Measurements from ENCODE around the gene PHLDA3. TPM values are rescaled to one million over a fixed set of nuclear protein-coding genes. Genes with fewer than 3 reads are reported as not detected.

The PHLDA3 gene
- total RNA-seq, 1 donor from 2014 or later, result 20.4 TPM

DNA sequence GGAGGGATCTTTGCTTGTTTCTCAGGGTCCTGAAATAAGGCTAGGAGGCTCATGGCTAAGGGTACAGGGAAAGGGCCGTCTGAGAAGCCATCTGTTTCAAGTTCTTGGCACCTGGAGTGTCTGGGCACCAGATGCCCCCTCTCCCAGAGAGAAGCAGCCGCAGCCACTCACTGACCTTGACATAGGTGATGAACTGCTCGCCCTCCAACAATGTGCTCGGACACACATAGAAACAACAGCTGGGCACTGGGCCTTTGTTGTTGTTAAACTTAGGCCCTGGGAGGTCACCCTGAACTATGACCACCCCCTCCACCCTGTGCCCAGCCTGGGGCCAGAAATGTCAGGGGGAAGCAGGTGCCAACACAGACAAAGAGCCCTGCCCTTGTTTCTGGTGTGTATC is 38.2 kb downstream of the PHLDA3 start:
- no peak for DNase-seq (ENCODE audit: low read depth in 2 of 2)

DNA sequence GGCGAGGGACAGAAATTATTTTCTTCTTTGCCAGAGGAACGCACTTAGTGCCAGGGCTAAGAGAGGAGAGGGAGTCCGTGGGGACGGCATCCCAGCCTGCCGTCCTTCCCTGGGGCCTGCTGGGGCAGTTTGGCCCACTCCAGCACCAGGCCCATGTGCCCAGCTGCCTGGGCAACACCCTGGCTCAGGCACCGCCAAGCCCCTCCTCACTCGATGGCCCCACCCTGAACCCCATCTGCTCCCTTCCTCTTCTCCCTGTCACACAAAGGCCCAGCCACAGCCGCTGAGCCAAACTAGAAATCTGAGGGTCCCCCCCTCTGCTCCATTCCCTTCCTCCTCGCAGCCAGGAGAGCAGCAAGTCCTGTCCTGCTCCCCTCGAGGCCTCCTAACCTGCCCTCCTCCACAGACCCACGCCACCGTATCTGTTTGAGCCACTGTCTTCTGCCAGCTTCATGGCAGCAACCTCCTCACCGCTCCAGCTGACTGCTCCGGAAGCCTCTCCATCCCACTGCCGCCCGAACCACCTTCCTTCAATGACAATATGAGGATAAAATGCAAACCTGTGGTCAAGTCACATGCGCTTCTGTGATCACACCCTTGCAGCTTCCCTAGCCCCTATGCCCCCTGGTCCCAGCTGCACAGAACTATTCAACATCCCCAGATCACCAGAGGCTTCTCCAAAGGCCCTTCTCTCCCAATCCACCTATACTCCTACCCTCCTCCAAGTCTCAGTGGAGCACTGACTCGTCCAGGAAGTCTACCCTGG is 39.1 kb downstream of the PHLDA3 start:
- DNase-seq (ENCODE audit: low read depth in 2 of 2), result no peak

DNA sequence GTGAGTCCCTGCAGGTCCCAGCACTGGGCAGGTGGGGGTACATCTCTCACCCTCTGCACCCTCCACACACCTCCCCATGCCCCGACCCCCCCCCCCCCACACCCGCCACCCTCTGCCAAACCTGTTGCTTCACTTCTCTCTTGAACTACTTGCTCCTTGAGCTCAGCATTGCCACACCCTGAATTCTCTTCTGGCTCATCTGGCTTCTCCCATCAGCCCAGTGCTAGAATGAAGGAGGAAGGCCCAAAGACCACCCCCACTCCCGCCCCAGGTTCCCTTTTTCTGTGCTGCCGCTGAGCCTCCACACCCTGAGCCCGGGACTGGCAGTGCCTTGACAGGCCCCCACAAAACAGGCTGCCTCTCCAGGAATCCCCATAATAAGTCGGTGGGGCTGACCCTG is 41.0 kb downstream of the PHLDA3 start:
- no peak for DNase-seq (ENCODE audit: low read depth in 2 of 2)

GRCh38 chr1:201426479-201427310 is 42.3 kb downstream of the PHLDA3 start:
- no peak for DNase-seq (ENCODE audit: low read depth in 2 of 2)

- no peak for DNase-seq (ENCODE audit: low read depth in 2 of 2)
Measured at GRCh38 chr1:201424146-201424545, 44.8 kb downstream of the PHLDA3 start.

DNA sequence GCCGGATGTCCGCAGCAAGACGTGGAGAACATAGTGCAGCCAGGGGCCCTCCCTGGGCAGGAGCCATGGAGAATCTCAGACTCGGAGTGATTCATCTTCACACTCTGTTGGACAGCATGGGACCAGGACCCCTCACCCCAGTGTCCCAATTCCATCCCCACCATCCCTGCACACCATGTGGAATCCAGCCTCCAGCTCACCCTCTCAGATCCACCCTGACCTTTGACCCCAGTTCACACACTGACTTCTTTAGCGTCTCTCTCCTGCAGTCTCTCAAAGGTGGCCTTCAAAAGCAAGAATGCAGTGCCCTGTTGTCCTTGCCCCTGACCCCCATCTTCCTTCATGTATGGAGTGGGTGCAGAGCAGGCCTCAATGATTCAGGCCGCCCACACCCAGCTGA is 45.3 kb downstream of the PHLDA3 start:
- DNase-seq (ENCODE audit: low read depth in 2 of 2), result no peak

GRCh38 chr1:201422436-201423030 is 46.5 kb downstream of the PHLDA3 start:
- DNase-seq (ENCODE audit: low read depth in 2 of 2), result no peak

DNA sequence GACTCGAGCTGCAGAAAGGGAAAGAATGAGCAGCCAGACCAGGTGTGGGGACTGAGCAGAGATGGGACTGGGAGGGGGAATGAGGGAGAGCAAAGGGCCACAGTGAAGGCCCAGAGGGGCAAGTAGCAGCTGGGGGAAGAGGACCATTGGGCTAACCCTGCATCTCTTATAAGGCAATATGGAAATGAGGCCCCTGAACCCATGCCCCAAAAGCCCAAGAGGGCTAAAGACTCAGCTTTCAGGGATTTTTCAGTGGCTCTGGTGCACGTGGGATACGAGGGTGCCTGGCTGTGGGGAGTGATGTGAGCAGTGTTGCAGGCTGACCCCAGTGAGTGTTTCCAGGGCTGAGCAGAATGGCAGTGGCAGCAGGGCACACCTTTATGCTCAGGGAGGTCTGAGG is 47.0 kb downstream of the PHLDA3 start:
- DNase-seq (ENCODE audit: low read depth in 2 of 2), result no peak

DNA sequence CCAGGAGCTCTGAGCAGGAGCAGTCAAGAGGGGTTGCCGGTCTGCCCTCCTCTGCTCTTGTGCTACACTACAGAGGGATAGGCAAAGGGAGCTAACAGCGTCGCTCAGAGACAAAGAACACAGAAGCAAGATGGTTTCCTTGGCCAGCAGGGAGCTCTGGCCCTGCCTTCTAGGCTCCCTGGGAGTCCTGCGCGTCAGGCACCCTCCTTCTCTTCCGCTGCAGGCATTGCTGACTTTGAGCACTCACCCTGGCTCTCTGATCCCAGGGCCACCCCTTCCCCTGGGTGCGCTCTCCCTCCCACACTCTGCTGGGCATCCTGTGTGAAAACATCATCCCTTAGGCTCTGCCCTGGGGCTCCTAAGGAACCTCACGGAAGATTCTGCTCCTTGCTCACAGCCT is 47.9 kb downstream of the PHLDA3 start:
- no peak for DNase-seq (ENCODE audit: low read depth in 2 of 2)

DNA sequence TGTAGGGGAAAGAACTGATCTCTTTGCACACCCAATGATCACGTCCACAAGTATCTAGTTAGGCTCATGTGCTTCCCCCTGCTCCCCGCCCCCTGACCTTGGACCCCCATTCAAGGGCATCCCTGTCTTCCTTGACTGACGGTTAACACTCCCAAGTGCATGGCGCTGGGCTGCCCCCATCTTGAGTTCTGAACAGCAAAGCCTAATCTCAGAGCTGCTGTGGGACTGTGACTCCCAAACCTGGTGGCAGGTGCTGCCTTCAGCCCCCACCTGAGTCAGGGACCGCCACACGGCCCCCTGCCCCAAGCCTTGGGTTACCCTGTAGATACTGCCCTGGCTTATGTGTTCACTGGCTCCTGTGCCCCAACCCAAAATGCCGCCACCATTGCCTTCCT is 48.4 kb downstream of the PHLDA3 start:
- DNase-seq (ENCODE audit: low read depth in 2 of 2), result no peak

DNA sequence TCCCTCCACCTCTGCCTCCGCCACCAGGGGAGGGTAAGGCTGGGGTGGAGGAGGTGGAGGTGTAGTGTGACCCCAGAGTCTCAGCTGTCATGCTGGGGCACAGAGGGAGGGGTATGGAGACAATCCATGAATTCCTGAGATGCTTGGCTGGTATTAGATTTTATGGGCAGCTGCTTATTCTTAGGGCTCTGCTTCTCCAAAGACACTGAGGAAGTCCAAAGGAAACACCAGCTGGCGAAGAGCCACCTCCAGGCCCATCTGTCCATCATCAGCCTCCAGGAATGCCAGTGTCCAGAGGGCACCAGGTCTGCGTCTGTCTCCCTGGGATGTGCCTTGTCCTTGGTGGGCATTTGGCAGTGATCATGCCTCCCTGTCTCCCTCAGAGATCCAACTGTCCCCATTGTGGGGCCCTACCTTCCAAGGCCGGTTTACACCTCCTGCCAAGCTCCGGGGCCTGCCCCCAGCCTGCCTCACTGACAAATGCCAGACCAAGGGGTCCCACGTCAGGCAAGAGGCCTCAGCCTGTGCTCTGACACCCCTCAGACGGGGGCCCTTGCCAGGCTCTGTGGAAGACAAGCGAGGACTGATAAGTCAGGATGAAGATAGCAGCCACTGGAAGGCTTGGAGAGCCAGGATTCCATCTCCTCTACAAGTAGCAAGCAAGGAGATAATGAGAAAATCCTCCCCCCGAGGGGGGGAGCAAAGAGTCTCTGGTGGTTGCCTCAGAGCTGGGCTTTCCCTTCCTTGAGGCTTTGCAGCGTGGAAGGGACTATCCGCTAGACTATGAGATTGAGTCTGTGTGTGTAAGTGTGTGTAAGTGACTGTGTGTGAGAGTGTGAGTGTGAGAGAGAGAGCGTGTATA is 49.0 kb downstream of the PHLDA3 start:
- no peak for DNase-seq (ENCODE audit: low read depth in 2 of 2)

DNA sequence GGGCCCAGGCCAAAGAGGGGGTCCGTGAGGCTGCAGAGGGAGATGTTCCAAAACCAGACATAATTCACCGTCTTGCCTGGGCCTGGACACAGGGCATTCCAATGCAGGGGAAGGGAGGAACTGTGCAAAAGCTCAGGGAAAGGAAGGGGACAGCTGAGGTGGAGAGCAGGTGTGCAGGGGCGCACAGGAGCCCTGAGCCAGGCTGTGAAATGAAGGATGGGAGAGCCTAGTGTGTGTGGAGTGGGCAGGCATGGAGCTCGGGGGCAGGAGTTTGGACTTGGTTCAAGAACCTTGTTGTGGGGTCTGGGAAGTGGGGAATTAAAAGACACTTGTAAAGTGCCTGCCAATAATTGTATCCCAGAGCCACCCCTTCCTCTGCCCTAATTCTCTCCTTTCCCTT is 49.7 kb downstream of the PHLDA3 start:
- no peak for DNase-seq (ENCODE audit: low read depth in 2 of 2)

DNA sequence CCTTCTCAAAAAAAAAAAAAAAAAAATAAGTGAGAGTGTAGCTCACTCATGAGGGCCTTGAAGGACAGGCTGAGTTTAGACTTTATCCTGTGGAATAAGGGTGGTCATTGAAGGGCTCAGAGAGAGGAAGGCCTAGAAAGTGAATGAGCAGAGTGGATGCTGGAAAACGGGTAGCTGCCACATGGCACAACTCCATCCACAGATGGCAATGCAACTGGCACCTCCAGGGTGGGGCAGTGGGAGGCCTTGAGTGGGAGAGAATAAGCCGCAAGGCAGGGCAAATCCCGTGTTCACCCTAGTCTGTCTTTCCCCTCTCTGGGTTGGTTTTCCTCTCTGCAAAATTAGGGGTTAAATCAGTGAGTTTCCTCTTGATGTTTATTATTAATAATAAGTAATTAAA is 50.5 kb downstream of the PHLDA3 start:
- DNase-seq (ENCODE audit: low read depth in 2 of 2), result no peak

Other genes with a start within 250 kb of the PHLDA3 start
- gene PKP1, start 185.7 kb downstream of the PHLDA3 start, total RNA-seq, result under 0.01 TPM in 2 replicates
- not detected in 2 replicates for gene TNNT2, start 91.5 kb downstream of the PHLDA3 start, total RNA-seq
- not detected in 2 replicates for gene LAD1, start 69.9 kb downstream of the PHLDA3 start, total RNA-seq
- not detected in 2 replicates for gene TNNI1, start 47.5 kb downstream of the PHLDA3 start, total RNA-seq
- gene CSRP1, start 37.9 kb upstream of the PHLDA3 start, total RNA-seq, result 88.6 and 119 TPM in 2 replicates
- gene NAV1, start 69.9 kb upstream of the PHLDA3 start, total RNA-seq, result 4.4 and 6.3 TPM in 2 replicates